Heart left ventricle (tissue), 16 donors: ENCODE measurements around the gene DES. TPM values are rescaled to one million over a fixed set of nuclear protein-coding genes. Genes with fewer than 3 reads are reported as not detected.

Experiments used
- ATAC-seq, 4 donors: fragments of 200-7000 bp; cut with Tn5 transposase; one replicate each; pipeline ENCODE4 v1.9.1; 2020 to 2022; ENCODE audit warnings: moderate library complexity in 4 of 4, mild to moderate bottlenecking in 3 of 4, moderate number of reproducible peaks in 1 of 4
- DNase-seq, 5 donors: peaks; one replicate each; pipeline ENCODE4 v3.0.0-alpha.2; 2020
- H3K27ac ChIP-seq, 12 donors: fragments of 200-600 bp; sonication (generic) in 4 of 12; one replicate each; pipeline versions ENCODE4 v1.5.0 to v1.8.0; 2016 to 2022; ENCODE audit warnings: mild to moderate bottlenecking in 2 of 12
- H3K27me3 ChIP-seq, 9 donors: fragments of 200-600 bp; sonication (generic) in 2 of 9; one replicate each; pipeline versions ENCODE4 v1.5.1 to v1.8.0; 2016 to 2022; ENCODE audit warnings: mild to moderate bottlenecking in 3 of 9
- H3K36me3 ChIP-seq, 9 donors: fragments of 200-600 bp; sonication (generic) in 2 of 9; one replicate each; pipeline versions ENCODE4 v1.5.0 to v1.8.0; 2018 to 2022; ENCODE audit warnings: mild to moderate bottlenecking in 2 of 9
- H3K4me1 ChIP-seq, 12 donors: fragments of 200-600 bp; sonication (generic) in 4 of 12; one replicate each; pipeline versions ENCODE4 v1.5.0 to v1.8.0; 2016 to 2022; ENCODE audit warnings: mild to moderate bottlenecking in 3 of 12
- H3K4me3 ChIP-seq, 12 donors: fragments of 200-600 bp; sonication (generic) in 4 of 12; one replicate each; pipeline versions ENCODE4 v1.5.0 to v1.8.0; 2017 to 2022; ENCODE audit warnings: mild to moderate bottlenecking in 9 of 12, moderate library complexity in 4 of 12
- H3K9me3 ChIP-seq, 12 donors: fragments of 200-600 bp; sonication (generic) in 4 of 12; one replicate each; pipeline versions ENCODE4 v1.5.0 to v1.8.0; 2016 to 2022; ENCODE audit warnings: mild to moderate bottlenecking in 1 of 12
- POLR2A ChIP-seq, 2 donors: fragments of 450-650 bp; IDR thresholded peaks; one replicate each; pipeline ENCODE4 v1.6.1; 2017; ENCODE audit warnings: antibody characterized with exemption in 2 of 2, mild to moderate bottlenecking in 2 of 2, moderate library complexity in 2 of 2
- WGBS, 4 donors: extraction: QIAGEN DNeasy Blood & Tissue Kit in 2 of 4; methylation state at CpG; one replicate each; pipeline versions ENCODE4 v1.1.5 to v1.1.7; 2013 to 2018; 5-methylcytosine and 5-hydroxymethylcytosine counted together
- intact Hi-C, 10 donors: fragments of 100-400 bp; cut with DNase I; formaldehyde crosslinking; loops; one replicate each; pipeline versions ENCODE4 v1.11.1 to v1.14.2; 2022
- polyA plus RNA-seq, 2 donors: library from polyadenylated mRNA; stranded (reverse); fragments of 200-250 nt; gene quantifications; one replicate each; pipeline ENCODE4 v1.2.3, GENCODE V29; 2013
- total RNA-seq, 9 donors: library from RNA; depleted of rRNA in 2 of 9; stranded (reverse); fragments of >200 nt in 2 of 9; fragmentation: NEBNext Ultra II Directional in 3 of 9; extraction: Animal tissue kit (Norgen Biotek cat#: 25700) in 3 of 9; gene quantifications; one replicate each; pipeline versions ENCODE4 v1.1.0 to v1.2.4, GENCODE V29; 2016 to 2023
- TF ChIP-seq, protein P1 (sequence below), 12 donors: fragments of 200-600 bp; sonication (generic) in 4 of 12; IDR thresholded peaks; one replicate each; pipeline versions ENCODE4 v1.5.0 to v1.8.0; 2018 to 2022; ENCODE audit warnings: antibody characterized with exemption in 12 of 12, mild to moderate bottlenecking in 5 of 12
- donor health status: ischemic (EF 13 %, LVEDD 7.1; RV severe dilation, severe dysfunction).
- donor health status: healthy with polysubstance abuse.
- donor health status: DM: no; HTN: yes; CAD: no.
- donor health status: DM: no; HTN: no; CAD: no.
- donor health status: ischemic (EF 25% LVEDD 6.9; RV normal size, moderate dysfunction).
- donor health status: ischemic (EF 25% LVEDD 5.7; RV mildly dilated, moderate dysfunction).
- donor health status: healthy.
- donor health status: DM: yes; HTN: yes; CAD: no.
- donor health status: ischemic (EF 35%, LVEDD 5.7; RV mildly dilated, moderate dysfunction).
- donor health status: nonischemic (EF 11% LVEDD 7.7; RV severe dilation, severe dysfunction).
- donor health status: DM: yes; HTN: yes; CAD: no.
- donor health status: PGD.
- donor health status: ischemic (EF 29% LVEDD 5.4; RV normal size, mild dysfunction).
- donor health status: nonischemic (EF 23%, LVEDD 6.1; RV moderate dilation, normal function).

The DES gene
- total and polyA plus RNA-seq, 11 donors, result 9,618 to 28,674 (median 17,979) TPM

DNA sequence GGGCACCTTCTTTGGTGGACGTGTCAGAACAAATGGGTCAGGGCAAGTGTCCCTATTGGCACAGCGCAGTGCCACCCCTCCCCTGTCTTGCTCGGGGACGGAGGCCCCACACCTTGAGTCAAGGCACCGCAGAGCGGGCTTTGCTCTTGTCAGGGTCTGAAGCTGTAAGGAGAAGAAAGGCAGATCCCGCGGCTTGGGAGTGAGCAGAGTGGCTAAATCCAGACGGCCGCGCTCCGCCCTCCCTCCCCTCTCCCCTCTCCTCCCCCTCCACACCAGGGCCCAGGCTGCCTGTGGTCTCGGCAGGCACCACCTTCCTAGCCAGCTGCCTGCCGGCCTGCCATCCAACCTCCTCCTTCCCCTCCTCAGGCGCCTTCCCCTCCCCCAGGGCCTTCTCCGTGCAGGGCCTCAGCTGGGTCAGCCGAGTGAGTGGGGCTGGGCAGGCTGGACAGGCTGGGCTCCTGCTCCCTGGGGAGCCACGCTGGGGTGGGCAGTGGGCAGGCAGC lies 42.3 kb downstream of the DES start:
- DNase-seq, result peak; percentile 82 to 91 (median 84)
- Histone ChIP-seq H3K27ac (peak overlapping the region; percentile 66 to 99 (median 92)), H3K4me1 (peaks cover 0 to 71% (median 14%) of the 10 kb centered on the region in 12 donors), H3K36me3 (peaks cover 0 to 23% (median 0%) of the 10 kb centered on the region in 9 donors), H3K27me3 (peaks cover 0 to 9% (median 0%) of the 10 kb centered on the region in 9 donors), H3K4me3 (peak overlapping the region in 10 of 12 donors; percentile 11 to 43 (median 32)), H3K9me3 (no peaks in the 10 kb centered on the region)
- TF ChIP-seq, protein P1, sequence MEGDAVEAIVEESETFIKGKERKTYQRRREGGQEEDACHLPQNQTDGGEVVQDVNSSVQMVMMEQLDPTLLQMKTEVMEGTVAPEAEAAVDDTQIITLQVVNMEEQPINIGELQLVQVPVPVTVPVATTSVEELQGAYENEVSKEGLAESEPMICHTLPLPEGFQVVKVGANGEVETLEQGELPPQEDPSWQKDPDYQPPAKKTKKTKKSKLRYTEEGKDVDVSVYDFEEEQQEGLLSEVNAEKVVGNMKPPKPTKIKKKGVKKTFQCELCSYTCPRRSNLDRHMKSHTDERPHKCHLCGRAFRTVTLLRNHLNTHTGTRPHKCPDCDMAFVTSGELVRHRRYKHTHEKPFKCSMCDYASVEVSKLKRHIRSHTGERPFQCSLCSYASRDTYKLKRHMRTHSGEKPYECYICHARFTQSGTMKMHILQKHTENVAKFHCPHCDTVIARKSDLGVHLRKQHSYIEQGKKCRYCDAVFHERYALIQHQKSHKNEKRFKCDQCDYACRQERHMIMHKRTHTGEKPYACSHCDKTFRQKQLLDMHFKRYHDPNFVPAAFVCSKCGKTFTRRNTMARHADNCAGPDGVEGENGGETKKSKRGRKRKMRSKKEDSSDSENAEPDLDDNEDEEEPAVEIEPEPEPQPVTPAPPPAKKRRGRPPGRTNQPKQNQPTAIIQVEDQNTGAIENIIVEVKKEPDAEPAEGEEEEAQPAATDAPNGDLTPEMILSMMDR (IDR thresholded peaks at IDR 0.05), result no peak
- peak in 1 of 2 donors; percentile 6 for TF ChIP-seq POLR2A (IDR thresholded peaks at IDR 0.05)
- ATAC-seq, result peak; percentile 75 to 86 (median 84)
- intact Hi-C loops, result loop anchor here in 2 of 10 donors (2.0 to 5.0 kb wide), 2 partner anchors 56 to 58 kb away; no protein-coding TSS in a partner anchor
- WGBS, 4 donors, result 9 to 25% (median 19%) methylated on average over 16 to 18 of the region's 18 CpGs

DNA sequence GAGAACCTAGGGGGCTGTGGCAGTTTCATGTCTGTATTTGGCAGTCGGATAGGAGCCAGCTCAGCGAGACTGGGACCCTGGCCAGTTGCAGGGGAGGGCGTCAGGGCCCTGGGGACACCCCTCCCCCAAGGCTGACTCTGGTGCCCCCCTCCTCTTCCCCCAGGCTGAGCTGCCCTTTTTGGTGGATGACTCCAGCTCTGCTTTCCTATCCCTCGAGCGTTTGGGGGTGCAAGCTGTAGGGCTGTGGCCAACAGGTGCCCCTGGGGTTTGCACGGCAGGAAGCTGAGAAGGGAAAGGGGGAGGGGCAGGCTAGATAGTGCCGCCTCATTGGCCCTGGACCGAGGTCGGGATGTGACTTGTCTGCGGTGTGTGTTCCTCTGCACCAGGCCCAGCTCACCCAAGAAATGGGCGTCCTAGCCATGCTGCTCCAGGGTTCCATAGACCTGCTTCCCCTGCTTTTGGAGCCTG lies 42.9 kb downstream of the DES start:
- peak overlapping the region; percentile 66 to 99 (median 92) for H3K27ac ChIP-seq
- peaks cover 0 to 9% (median 0%) of the 10 kb centered on the region in 9 donors for H3K27me3 ChIP-seq
- H3K4me3 ChIP-seq, result peak overlapping the region in 11 of 12 donors; percentile 11 to 43 (median 32)
- peaks cover 0 to 73% (median 14%) of the 10 kb centered on the region in 12 donors for H3K4me1 ChIP-seq
- intact Hi-C loops, result loop anchor here in 2 of 10 donors (2.0 to 5.0 kb wide), 2 partner anchors 56 to 59 kb away; no protein-coding TSS in a partner anchor
- peaks cover 0 to 24% (median 0%) of the 10 kb centered on the region in 9 donors for H3K36me3 ChIP-seq
- 1 to 12% (median 7%) methylated on average over 9 to 11 of the region's 11 CpGs for WGBS, 4 donors
- peak; percentile 68 to 75 (median 72) for DNase-seq
- H3K9me3 ChIP-seq, result no peaks in the 10 kb centered on the region
- no peak for TF ChIP-seq POLR2A (IDR thresholded peaks at IDR 0.05)
- TF ChIP-seq, protein P1 (IDR thresholded peaks at IDR 0.05), result no peak
- peak; percentile 59 to 76 (median 64) for ATAC-seq

DNA sequence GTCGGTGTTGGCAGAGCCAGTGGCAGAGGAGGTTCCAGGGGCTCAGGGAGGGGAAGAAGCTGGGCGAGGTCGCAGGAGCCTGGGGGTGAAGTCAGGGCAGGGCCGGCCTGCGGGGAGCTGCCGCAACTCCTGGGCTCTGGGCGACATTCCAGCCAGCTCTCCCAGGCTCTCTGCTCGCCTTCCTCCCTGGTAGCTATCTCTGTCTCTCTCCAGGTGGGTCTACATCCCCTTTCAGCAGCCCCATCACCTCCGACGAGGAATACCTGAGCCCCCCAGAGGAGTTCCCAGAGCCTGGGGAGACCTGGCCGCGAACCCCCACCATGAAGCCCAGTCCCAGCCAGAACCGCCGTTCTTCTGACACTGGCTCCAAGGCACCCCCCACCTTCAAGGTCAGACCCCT lies 43.5 kb downstream of the DES start:
- H3K4me1 ChIP-seq, result peaks cover 0 to 79% (median 15%) of the 10 kb centered on the region in 12 donors
- TF ChIP-seq POLR2A (IDR thresholded peaks at IDR 0.05), result no peak
- TF ChIP-seq, protein P1 (IDR thresholded peaks at IDR 0.05), result no peak
- H3K36me3 ChIP-seq, result peaks cover 0 to 29% (median 0%) of the 10 kb centered on the region in 9 donors
- peaks cover 0 to 9% (median 0%) of the 10 kb centered on the region in 9 donors for H3K27me3 ChIP-seq
- H3K9me3 ChIP-seq, result no peaks in the 10 kb centered on the region
- DNase-seq (peak in 1 of 5 donors; percentile 54), ATAC-seq (no peak)
- peak overlapping the region in 11 of 12 donors; percentile 11 to 43 (median 32) for H3K4me3 ChIP-seq
- intact Hi-C loops, result loop anchor here in 2 of 10 donors (2.0 to 5.0 kb wide), 2 partner anchors 57 to 59 kb away; no protein-coding TSS in a partner anchor
- peak overlapping the region; percentile 66 to 99 (median 92) for H3K27ac ChIP-seq
- 43 to 57% (median 53%) methylated on average over 9 to 14 of the region's 14 CpGs for WGBS, 4 donors

DNA sequence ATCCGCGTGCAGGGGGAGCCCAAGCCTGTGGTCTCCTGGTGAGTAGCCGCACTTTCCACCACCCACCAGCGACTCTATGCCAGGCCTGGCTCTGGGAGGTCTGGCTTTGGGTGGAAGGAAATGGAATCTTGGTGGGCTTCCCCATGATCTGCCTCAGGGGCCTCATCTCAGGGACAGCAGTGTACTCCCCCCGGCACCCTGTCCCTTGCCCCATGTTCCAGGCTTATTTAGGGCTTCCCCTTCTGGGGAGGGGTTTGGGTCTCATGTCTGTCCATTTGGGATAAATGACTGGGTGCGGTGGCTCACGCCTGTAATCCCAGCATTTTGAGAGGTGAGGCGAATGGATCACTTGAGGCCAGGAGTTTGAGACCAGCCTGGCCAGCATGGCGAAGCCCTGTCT lies 44.2 kb downstream of the DES start:
- Histone ChIP-seq H3K9me3 (no peaks in the 10 kb centered on the region), H3K4me3 (no peak overlapping the region), H3K4me1 (peaks cover 0 to 85% (median 17%) of the 10 kb centered on the region in 12 donors), H3K36me3 (peaks cover 0 to 25% (median 0%) of the 10 kb centered on the region in 9 donors), H3K27me3 (peaks cover 0 to 9% (median 0%) of the 10 kb centered on the region in 9 donors), H3K27ac (peak overlapping the region in 9 of 12 donors; percentile 85 to 99 (median 93))
- no peak for ATAC-seq
- intact Hi-C loops, result loop anchor here in 1 of 10 donors (5.0 kb wide), 1 partner anchor 60 kb away; no protein-coding TSS in a partner anchor
- 81 to 90% (median 82%) methylated on average over 9 of the region's 9 CpGs for WGBS, 4 donors
- TF ChIP-seq, protein P1 (IDR thresholded peaks at IDR 0.05), result no peak
- DNase-seq, result peak in 1 of 5 donors; percentile 23
